Inflammatory macrophage treated with lipopolysaccharide for 4 hours (primary cell): ENCODE measurements around the gene RPH3AL.

Experiments
- DNase-seq: peaks from one replicate; pipeline ENCODE4 v3.0.0-alpha.2; 2020

RPH3AL gene

DNA sequence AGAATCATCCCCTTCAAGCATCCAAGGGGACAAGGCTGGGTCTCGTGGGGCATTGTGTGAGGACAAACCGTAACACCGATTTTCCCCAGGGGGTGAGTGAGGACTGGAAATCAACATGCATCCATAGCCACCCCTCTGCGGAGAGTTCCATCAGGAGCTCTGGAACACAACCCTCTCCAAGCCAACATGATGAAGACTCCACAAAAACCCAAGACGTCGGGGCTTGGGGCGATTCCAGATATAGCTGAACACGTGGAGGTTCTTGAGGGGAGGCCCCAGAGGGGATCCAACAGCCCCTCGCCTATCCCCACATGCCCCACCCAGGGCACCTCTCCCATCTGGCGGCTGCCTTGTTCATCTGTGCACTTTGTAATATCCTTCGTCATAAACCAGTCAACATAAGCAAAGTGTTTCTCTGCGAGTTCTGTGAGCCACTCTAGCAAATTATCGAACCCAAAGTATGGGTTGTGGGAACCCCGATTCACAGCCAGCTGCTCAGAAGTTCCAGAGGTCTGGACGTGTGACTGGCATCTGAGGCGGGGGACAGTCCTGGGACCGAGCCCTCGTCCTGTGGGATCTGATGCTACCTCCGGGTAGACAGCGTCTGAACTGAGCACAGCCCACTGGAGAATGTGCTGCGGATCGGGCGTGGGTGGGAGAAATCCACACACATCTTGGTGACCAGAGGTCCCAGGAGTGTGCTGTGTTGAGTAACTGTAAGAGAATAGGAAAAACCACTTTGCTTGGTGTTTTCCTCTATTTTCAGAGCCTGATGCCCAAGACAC lies 55.5 kb downstream of the RPH3AL start:
- no peak for DNase-seq

DNA sequence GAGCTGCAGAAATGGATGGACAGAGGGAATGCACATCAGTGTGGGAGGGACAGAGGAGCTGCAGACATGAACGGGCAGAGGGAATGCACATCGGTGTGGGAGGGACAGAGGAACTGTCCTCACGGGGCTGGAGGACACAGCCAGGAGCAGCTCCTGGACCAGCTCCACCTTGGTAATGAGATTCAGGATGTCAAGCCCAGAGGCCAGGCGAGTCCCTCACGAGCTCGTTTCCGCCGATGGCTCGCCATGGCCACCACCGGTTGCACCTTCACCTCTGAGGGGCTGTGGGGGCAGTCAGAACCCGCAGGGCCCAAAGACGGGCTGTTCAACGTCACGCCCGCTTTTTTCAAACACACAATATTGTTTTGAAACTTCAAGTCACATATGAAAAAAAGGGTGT lies 56.2 kb downstream of the RPH3AL start:
- DNase-seq: no peak

DNA sequence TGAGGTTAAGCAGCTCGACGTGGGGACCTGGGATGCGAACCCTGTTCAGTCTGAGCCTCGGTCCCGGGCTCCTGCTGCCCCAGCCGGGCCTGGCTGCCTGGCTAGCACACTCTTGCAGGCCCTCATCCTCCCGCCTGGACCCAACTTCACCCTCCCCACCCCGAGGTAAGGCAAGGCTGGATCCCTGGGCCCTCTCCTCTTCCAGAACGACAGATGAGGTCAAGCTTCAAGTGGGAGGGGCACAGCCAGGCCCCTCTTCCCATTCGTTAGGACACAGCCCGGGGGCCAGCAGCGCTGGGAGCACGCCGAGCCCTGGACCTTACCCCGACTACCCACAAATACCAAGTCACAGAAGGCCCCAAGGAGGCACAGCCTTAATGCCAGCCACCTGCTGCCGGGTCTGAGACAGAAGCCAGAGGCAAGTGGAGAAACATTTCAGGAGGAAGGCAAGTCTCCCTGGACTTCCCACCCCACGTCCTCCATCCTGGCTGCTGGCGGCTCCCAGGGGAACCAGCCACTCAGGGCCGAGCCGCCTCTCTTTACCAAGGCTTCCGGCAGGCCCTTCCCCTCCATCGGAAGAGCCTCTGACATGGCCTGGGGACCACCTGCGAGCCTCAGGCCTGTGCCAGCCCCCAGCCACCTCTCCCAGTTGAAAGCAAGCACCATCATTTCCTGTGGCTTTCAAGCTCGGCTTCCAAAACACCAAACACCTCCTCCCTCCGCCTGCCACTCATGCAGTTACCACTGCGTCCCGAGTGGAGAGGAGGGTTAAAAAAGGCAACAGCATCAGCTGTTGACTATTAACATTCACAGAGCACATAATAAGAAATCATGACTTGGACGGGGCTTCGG lies 59.9 kb downstream of the RPH3AL start:
- no peak for DNase-seq

DNA sequence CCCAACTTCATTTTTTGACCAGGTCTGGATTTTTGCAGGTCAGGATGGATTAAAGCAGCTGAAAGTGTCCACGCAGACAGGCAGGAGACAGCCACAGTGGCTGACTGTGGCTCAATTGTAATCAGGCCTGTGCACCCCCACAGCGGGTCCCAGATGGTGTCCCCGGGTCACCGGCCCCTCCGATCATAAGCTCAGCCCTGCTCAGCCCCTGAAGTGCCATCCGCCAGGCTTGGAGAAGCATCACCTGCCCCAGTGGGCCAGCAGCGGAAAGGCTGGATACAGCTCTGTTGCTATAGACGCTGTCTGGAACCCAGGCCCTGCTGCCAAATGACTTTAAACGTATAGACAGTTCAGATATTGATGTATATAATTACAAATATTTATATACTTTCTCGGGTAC lies 60.6 kb downstream of the RPH3AL start:
- no peak for DNase-seq

DNA sequence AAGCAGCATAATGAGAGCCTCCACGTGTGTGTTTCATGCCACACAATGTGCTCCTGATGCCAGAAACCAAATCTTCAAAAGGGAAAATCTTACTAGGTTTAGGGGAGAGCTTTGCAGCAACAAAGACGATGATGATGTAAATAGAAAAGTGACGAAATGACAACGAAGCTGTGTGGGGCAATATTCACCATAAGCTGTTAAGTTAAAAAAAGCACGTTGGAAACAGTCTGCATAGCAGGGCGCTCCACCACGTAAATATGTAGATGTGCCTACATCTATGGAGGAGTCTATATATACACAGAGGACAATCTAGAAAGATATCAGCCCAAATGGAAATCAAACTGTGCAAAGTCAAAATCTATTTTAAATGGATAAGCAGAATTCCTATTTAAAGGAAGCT lies 61.0 kb downstream of the RPH3AL start:
- no peak for DNase-seq

DNA sequence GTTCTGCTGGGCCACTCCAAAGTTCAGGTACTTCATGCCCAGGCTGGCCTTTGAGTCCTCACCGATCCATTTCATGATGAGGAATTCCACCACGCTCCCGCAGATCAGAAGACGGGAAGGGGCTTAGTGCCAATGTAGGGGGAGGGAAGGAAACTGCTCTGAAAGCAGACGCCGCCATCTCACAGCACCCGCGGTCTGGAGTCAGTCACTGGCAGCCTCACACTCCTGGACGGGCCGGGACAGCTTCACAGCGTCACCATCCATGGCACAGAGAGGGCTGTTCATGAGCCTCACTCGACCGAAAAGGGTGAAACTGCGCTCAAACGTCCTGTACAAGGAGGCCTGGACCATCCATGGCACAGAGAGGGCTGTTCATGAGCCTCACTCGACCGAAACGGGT lies 62.0 kb downstream of the RPH3AL start:
- no peak for DNase-seq

DNA sequence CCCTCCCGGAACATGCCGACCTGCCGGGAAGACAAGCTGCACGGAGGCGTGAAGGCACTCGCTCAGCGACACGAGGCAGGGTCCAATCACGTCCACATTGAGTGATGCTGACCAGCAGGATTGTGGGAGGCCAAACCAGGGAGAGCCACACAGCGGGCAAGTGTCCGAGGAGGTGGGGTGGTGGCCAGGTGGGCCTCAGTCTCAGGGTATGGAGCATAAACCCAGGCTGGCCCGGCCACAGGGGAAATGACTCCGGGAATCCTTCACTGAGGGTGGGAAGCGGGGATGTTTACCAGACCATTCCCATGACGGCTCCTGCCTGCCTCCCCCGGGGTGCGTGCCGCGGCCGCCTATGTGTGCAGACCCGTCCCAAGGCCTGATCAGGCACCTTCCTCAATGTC lies 62.5 kb downstream of the RPH3AL start:
- no peak for DNase-seq

DNA sequence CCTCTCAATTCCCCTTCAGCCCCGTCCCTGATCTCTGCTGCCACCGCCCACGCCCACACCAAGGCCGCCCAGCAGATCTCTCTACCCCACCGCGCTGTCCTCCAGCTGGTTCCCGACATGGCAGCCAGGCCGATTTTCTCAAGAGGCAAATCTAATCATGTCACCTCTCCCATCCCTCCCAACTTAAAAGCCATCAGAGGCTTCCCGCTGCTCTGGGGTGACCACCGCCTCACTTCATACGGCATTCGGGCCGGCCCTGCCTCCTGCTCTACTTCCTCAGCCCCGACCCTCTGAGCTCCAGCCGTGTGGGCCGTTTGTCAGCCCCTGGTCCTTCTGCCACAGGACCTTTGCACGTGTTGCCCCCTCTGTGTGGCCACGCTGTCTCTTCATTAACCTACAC lies 63.2 kb downstream of the RPH3AL start:
- DNase-seq: no peak

DNA sequence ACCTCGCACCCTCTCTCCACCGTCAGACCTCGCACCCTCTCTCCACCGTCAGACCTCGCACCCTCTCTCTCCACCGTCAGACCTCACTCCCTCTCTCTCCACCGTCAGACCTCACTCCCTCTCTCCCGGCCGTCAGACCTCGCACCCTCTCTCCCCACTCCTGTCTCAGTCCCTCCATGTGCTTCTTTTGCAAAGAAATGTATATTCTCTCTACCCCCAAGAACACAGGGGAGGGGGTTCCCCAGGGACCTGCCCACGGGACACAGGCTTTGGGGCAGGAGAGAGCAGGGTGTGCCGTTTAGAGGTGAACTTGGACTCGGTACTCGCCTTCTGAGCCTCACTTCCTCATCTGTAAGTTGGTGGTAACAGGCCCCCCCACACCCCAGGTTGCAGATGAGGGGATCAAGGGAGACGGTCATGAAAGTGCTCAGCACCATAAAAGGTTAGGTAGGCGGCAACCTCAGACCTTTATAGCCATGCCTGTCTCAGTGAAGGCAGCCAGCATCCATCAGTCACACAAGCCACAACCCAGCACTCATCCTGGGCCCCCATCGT lies 63.7 kb downstream of the RPH3AL start:
- no peak for DNase-seq

DNA sequence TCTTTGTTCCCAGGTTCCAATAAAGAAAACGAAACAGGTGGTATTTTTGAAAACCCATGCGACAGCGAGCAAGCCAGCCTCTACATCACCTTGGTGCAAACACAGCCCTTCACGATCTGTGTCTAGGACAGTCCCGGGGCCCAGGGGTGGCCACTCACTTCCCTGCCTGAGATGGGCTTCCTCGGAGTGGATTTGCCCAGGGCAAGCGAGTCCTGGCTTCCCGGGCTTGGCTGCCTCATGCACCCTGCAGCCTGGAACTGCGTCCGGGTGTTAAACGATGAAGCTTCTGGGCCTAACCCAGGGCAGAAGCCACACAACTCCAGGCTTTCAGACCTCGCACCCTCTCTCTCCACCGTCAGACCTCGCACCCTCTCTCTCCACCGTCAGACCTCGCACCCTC lies 66.0 kb downstream of the RPH3AL start:
- DNase-seq: no peak

DNA sequence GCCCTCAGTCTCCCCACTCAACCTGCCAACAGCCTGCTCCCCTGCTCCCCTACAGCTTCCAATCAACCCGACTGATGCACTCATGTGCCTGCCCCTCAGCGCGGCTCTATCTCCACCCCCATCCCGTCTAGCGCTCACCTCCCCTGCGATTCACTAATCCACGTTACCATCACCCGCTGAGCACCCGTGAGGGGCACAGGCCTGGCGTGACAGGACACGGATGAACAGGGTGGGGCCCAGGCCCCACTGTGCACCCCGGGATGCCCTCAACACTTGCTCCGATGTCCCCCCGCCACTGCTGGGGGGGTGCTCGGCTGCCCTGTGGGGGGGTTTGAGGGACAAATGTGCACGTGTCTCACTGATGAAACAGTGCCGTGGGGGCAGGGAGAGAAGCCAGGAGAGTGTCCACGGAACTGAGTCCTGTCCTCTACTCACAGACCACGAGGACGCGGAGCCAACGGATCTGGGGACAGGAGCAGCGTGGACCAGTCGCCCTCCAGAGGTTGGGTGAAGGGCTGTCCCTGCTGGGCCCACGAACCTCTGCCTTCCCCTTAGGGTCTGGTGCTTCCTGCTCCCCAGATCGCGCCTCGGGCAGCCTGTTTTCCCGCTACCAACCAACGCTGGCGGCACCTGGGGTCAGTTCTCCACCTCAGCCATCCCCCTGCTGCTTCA lies 66.7 kb downstream of the RPH3AL start:
- no peak for DNase-seq

DNA sequence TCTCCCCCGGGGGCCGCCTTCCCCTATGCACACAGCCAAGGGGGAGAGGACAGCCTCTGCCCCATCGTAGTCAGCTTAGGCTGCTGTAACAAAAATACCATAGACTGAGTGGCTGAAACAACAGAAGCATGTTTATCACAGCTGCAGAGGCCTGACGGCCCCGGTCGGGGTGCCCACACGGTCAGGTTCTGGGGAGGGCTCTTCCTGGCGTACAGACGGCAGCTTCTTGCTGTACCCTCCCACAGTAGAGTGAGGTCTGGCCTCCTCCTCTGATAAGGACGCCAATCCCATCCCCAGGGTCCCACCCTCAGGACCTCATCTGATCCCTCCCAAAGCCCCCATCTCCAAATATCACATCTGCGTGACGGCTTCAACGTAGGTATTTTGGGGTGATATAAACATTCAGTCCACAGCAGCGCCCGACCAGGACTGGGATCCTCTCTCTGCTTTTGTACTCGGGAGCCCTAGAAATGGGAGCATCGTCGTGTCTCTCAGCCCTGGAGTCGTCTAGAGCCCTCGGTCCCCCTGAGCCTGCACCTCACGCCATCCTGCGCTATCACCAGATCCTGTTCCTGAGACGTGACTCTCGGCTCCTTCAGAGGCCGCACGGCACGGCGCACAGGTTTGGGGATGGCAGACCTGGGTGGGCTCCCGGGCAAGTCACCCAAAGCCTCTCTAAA lies 67.8 kb downstream of the RPH3AL start:
- DNase-seq: no peak

DNA sequence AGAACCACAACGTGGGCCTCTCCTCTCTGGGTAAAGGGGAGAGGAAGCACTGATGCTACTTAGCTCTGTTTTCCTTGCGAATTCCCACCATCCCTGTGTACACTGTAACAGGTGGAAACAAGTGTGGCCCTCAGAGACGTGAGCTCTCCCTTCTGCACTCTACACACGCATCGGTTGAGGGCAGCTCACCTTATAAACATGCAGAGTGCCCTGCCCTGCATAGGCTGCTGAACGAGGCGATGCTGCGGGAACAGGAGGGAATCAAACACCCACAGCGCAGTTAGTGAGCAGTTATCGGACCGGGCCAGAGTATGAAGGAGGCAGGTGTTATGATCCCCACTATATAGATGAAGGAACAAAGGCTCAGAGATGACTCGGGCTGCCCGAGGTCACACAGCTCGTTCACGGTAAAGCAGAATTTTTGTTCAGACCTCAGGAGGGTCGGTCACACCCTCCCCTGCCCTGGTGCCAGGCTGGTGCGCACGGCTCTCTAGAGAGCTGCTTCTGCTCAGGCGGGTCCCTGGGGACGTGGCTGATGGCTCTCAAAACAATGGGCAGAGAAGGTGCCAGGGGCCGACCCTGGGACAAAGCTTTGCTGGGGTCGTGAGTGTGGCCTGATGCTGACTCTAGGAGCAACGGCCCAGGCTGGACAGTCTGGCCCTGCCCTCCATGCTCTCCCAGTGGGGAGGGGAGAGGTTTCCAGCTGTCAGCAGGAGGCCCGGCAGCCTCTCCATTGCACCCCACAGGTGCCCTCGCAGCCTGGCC lies 68.5 kb downstream of the RPH3AL start:
- DNase-seq: no peak

DNA sequence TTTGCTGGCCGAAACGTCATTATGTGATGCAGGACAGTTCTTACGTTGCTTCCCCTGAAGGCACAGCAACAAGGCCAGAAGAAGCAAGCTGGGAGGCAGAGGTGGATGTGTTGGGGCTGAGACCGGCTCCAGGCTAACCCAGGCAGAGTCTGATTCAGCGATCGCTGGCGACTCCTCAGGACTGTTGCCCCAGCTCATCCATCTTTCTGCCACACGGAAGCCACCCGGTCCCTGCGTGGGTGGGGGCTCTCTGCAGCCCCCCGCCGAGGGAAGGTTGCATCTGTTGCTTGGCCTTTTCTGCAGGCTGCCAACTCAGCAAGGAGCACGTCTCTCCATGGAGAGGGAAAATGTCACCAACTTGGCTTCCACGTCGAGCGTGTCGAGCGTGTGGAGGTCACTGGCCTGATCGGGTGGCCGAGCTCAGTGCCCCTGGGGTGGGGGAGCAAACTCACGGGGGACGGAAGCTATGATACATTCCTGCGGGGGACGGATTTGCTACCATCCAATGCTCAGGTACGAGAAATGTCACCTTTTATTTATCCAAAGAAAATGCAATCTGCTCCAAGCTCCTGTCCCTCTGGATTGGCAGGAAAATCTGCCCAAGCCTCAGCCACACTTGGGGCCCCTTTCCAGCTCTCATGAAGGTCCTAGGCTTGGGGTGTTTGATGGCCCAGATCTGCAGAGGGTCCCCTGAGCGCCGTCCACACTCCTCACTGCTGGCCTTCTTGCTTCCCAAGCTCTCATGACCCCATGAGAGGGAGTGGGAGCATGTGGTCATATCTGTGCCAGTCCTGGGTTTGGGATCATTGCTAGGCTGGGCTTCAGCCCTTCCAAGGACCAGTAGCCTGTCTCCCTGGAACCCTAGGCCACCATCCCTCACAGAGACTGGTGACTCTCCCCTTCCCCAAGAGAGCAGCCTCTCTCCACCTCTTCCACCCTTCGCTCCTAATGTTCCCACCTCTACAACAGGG lies 69.4 kb downstream of the RPH3AL start:
- DNase-seq: no peak

DNA sequence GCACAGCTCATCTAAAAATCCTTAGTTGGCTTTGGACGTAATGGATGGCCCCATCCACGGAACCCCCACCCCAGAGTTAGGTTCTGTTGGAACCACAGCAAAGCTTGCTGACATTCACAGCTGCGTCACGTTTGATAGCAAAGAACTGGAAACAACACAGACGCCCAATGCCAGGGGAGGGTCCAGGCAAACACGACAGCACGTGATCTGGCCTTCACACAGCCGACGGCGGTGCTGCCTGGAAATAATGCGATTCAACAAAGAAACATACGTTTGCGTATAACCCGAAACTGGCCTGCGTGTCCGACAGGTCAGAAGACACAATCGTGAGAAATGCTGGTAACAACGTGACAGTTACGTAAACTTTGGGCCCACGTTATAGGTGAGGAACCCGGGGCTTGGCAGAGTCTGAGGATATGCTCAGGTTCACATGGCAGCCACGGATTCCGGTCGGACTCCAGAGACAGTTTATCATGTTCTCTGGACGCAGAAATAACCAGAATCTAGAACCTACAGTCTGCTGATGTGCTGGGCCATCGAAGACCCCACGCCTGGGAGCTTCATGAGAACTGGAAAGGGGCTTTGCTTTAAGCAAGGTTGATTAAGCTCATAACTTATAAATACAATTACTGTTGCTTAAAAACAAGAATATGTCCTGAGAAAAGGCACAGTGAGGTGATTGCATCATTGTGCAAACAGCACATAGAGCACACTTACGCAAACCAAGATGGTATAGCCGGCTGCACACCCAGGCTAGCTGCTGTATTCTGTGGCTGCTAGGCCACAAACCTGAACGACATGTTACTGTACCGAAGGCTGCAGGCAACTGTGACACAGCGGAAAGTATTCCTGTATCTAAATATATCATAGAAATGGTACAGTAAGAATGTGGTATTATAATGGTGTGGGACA lies 70.4 kb downstream of the RPH3AL start:
- no peak for DNase-seq

DNA sequence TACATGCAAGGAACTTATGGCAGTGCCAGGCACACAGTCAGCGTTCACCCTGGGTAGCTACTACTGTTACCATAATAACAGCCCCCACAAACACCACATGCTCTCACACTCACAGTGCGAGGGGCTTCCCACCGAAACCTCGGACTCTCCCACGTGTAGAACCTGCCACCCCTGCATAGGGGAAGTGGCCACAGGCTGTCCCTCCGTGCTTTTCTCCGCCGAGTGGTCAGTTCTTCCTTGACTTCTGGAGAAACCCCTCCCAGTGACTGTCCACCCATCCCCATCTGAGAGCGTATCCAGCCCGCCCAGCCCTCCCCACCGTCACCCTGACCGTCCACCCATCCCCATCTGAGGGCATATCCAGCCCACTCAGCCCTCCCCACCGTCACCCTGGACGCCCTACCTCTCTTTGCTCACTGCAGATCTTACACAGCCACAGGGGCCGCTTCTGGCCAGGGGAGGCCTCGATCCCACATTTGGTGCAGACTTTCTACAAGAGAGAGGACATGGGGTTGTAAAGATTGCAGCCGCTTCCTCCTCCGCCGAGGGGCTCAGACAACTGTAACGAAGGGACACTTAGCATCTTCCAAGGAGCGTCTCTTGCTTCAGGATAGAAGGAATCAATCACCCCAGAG lies 71.1 kb downstream of the RPH3AL start:
- no peak for DNase-seq

DNA sequence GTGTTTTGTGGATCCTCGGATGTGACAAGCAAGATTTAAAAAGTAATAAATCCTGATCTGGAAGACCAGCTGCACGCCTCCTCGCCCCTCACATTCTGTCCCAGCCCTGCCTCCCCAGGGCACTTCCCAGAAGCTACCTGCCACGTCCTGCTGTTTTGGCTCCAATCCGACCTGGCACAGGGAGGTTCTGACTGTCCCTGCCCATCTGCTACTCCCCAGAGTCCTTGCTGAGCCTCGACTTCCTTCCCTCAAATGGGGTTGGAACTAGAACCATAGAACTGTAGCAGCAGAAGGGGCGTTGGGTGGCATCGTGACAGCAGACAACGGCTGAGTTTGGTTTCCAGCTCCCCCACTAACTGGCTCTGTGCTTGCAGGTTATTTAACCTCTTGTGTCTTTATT lies 71.7 kb downstream of the RPH3AL start:
- DNase-seq: no peak

DNA sequence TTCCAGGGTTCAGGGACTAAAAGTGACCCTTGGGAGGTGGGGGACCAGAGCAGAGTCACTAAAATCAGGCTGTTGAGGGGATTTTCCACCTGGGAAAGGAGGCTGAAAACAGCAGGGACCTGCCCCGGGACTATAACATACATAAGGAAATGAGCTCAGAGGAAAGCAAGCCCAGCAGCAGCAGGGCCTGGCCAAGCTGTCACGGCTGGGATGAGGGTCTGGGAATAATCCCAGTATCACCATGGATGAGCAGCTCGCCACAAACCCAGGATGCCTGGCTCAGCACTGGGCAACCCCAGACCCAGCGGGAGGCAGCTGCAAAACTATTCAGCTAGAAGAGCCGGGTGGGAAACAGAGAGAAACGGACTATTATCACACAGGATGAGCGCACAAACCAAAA lies 72.4 kb downstream of the RPH3AL start:
- DNase-seq: no peak

DNA sequence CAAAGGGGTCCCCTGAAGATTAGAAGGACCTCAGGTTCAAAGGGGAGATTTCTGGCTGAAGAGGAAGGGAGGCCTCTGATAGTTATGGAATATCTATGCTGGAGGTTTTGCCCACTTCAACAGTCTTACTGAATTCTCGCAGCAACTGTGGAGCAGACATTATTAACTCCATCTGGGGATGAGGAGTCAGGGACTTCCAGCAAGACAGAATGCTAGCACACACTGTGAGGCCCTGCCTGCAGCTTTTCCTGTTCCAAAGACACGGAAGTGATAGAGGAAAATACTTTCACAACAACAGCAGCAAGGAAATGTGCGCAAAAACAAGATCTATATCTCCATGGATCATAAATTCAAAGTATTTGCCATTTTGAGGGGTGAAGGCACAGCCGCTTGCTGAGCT lies 72.8 kb downstream of the RPH3AL start:
- no peak for DNase-seq
